ENCODE data around the gene HES2.
"Not testable (repeated sequence)": the region's sequence is repeated elsewhere in the genome, so short reads cannot be mapped to it uniquely, and the experiment has no call there.

GRCh38 chr1:6372236-6372635 is 47.5 kb downstream of the HES2 start:
- TF ChIP-seq POLR2AphosphoS5 (IDR thresholded peaks at IDR 0.05; ENCODE audit: borderline replicate concordance, low read depth, low read length); EZH2 (IDR thresholded peaks at IDR 0.05); FOXP2 (optimal IDR thresholded peaks at IDR 0.05; ENCODE audit: control extremely low read depth, extremely low read length, insufficient read depth): not testable (repeated sequence)

Measured in SK-N-MC (cell line).